ENCODE measurements around the gene TSHZ3.

TSHZ3 gene

GRCh38 chr19:31353833-31354232 lies 4.6 kb upstream of the TSHZ3 start:
- DNase-seq (ENCODE audit: low read depth) = no peak

DNA sequence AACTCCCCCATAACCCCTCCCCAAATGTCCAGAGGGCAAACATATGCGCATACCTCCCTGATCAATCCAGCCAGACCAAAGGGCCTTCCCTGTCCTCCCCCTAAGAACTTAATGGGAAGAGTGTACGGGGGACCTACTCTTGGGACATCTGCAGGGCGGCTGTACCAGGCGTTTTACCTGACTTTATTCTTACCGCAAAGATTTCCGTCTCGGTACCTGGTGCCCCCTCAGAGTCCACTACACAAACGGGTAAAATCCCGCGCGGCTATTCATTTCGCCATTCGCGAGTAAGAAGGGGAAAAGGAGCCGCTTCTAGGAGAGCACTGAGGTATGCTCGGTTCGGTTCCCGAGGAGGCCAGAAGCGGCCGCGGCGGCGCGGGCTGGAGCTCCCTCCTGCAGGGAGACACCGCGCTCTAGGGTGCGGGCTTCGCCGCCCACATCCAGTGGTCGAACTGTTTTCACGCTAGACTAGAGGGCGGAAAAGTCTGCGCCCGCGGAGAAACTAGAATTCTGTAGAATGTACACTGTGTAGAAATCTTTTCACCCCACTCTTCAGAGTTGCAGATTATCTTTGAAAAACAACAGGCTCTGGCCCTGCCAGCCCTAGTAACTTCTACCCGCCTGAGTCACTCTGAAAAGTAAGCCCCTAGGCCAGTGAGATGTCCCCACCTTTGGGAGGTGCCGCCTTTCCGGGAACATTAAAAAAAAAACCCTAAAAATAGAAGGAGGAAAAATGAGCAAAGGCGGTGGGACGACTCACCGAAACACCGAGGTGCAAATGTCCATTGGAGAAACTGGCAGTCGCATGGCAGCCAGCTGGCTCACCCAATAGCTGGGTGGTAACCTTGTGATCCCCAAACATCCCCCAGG lies 3.8 kb upstream of the TSHZ3 start:
- DNase-seq (ENCODE audit: low read depth) = no peak

- DNase-seq (ENCODE audit: low read depth) = no peak
Observed at GRCh38 chr19:31352296-31352781, 3.1 kb upstream of the TSHZ3 start.

- DNase-seq (ENCODE audit: low read depth) = no peak
Observed at GRCh38 chr19:31351855-31352195, 2.6 kb upstream of the TSHZ3 start.

GRCh38 chr19:31351056-31351854 lies 2.0 kb upstream of the TSHZ3 start:
- DNase-seq (ENCODE audit: low read depth) = no peak

GRCh38 chr19:31350693-31351055 lies 1.4 kb upstream of the TSHZ3 start:
- DNase-seq (ENCODE audit: low read depth) = no peak

DNA sequence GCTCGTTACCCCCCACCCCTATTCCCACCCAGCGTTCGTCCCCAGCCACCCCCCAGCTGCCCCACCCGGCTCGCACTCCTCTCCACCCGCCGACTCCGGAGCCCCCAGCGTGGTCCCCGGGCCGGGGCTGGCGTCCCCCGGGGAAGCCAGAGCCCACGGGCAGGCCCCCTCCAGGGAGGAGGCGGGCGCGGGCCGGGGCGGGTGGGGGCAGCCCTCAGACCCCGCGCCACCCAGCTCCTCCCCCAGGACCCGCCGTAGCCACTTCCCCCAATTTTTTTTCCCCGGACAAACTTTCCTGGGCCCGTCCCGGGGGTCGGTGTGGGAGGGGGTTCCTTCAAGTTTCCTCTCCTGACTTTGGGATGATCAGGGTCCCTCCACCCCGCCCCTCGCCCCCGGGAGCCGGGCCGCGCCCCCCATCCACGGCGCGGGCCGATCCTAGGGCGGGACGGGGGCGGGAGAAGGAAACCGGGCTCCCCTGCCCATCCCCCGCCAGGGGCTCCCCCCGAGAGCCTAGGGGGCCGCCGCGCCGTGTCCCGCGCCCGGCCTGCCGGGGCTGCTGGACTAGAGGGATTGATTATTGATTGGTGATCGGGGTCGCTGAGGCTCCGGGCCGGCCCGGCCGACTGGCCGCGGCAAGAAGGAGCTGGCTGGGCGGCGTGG lies 927 bp upstream of the TSHZ3 start:
- DNase-seq (ENCODE audit: low read depth) = no peak

DNA sequence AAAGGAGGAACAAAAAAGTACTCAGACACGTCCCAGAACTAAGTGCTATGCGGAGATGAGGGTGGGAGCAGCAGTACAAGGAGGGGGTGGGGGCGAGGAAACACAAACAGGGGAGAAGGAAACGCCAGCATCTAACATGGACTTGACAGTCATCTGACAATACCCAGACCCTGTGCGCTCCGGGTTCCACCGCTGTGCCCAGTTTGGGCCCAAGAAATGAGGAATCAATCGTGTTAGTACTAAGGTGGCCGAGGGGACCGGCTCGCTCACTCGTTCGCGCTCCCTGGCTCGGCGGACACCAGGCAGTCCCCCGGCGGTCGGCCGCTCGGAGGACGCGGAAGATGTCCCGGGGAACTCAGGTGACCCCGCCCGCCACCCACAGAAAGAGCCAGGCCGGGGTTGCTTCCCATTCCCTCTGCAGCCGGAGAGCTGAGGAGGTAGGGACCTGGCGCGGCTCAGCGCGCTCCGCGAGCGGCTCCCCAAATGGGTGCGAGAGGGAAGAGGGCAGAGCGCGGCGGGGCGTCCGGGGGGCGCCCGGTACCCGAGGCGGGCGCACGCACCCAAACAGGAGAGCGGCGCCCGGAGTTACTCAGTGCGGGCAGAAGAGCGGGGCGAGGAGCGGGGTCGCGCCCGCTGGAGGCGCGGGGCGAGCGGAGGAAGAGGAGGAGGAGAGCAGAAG lies 616 bp downstream of the TSHZ3 start:
- DNase-seq (ENCODE audit: low read depth) = no peak

DNA sequence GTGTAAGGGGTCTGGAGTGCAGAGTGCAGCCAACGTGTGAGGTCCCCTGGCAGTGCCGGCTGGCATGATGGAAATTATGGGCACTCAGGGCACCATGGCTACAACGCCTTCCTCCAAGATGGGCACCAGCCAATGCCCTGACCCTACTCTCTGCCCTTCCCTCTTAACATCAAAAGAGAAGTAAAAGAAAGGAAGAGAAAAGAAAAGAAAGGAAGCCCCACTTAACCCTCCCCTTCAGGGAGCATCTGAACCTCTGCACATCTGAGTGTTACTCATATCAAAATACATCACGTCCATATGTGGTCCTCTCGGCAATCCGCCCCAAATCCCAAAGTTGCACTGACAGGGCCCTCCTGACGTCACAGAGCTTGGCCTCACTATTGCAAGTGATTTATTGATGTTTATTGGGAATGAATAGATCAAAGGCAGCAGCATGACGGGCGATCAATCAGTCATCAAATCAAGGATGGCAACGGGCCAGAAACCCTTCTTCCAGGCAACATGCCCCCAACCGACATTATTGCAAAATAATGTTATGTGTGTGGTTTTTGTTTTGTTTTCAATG lies 1.3 kb downstream of the TSHZ3 start:
- DNase-seq (ENCODE audit: low read depth) = no peak

DNA sequence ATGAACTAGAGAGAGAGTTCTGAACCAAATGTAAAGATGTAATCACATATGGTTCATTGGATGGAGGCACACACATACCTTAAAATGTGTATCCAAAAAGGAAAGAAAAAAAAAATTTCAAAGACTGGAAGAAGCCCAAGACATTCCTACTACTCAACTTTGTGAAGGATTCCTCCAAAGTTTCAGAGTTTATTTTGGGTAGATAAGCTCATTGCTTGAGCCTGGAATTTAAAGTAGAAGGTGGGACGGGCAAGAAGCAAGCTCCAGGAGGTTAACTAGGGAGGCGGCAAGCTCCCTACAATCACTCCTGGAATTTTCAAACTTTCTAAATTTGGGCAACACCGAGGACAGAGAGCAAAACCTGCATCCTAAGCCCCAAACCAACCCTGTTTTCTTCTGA lies 1.9 kb downstream of the TSHZ3 start:
- no peak for DNase-seq (ENCODE audit: low read depth)

GRCh38 chr19:31346184-31347059 lies 2.8 kb downstream of the TSHZ3 start:
- DNase-seq (ENCODE audit: low read depth) = no peak

DNA sequence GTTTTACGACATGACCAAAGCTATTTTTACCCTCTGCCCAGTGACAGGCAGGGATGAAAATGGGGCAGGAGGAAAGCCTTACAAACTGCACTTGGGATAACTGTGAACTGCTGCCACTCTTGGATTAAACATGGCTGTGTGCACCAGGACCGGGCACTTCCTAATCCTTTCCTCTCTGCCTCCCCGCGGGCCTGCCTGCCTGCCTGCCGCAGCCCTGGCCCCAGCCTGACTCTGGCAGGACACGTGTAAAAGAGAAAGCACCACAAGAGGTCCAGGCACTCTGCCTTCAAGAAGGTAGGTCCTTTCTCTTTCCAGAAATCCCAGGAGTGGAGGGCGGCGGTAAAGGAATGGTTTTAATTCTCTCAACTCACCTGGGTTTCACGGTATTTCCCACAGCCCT lies 4.8 kb downstream of the TSHZ3 start:
- DNase-seq (ENCODE audit: low read depth) = no peak

DNA sequence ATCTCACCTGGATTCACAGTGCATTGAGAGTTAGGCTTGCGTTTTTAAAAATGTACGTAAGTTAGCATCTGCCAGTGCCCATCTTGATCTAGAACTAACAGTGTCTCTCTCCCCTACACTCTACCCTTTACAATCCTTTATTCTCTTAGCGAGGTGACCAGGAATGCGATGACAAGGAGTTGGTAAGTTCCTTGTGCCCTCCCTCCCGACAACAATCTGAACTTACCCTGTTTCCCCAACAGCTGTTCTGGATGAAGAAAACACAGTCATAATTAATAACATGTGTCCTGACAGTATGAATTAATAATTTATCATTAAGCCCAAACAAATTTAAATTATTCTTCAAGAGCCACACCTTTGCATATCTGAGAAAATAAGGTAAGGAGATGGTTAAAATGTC lies 6.3 kb downstream of the TSHZ3 start:
- DNase-seq (ENCODE audit: low read depth) = no peak

DNA sequence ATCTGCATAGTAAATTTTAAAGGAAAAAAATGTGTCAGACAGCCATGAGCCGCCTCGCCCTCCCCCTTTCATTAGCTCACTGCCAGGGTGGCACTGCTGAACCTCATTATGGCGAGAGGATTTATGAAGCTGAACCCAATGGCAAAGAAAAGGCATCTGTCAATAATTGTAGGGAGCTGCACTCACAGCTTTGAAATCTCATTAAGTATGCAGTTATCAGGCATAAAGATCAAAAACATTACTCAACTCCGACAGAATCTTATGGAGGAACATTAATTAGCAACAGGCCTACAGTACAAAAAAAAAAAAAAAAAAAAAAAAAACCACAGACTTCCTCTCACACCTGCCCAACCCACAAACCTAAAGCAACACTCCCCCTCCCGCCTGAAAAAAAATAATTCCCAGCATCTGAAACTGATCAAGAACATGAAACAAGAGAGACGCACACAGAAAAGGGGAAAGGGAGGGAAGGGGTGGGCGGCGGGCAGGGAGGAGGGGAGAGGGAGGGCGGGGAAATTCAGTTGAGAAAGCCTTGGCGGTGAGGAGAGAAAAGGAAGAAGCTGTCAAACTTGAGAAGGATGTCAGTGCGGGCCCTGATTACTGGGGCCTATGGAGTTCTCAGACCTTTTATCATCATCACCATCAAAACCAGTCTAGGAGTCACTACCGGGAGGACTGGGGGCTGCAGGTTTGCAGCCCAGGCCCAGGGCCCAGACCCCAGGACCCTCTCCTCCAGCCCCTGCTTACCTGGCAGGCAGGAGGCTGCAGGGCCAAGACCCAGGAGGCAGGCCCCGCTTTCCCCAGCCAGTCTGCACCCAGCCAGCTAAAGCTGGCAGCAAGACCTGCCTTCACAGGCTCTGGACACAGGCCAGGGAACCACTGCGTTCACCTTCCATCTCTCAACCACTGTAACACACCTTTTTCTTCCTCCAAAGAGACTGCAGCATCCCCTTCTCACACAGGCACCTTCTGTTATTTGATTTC lies 8.9 kb downstream of the TSHZ3 start:
- DNase-seq (ENCODE audit: low read depth) = no peak

GRCh38 chr19:31339411-31339810 lies 9.8 kb downstream of the TSHZ3 start:
- no peak for DNase-seq (ENCODE audit: low read depth)

GRCh38 chr19:31338069-31338776 lies 11.0 kb downstream of the TSHZ3 start:
- no peak for DNase-seq (ENCODE audit: low read depth)

- no peak for DNase-seq (ENCODE audit: low read depth)
Observed at GRCh38 chr19:31337008-31337914, 12.0 kb downstream of the TSHZ3 start.

DNA sequence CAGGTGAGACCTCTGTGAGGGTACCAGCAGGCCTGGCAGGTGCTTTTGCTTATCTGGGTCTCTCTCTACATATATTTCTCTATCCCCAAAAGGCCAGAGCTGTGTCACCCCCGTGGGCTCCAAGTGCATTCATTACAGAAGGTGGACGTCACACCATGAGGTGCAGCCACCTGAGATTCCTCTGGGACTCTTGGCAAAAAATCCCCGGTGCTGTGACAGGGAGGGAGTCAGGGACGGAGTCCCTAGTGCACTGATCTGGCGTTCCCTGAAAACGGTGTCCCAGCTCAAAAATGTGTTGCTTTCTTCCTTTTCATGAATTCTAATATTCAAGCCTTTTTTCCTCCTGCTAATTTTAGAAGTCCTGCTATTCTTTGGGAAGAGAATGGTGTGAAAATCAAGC lies 13.5 kb downstream of the TSHZ3 start:
- DNase-seq (ENCODE audit: low read depth) = no peak
